Sigmoid colon (tissue), 7 donors: ENCODE measurements around the gene ANO4. TPM values are rescaled to one million over a fixed set of nuclear protein-coding genes. Genes with fewer than 3 reads are reported as not detected.

Experiments
- DNase-seq: peaks from one replicate; pipeline ENCODE4 v3.0.0-alpha.2; 2019
- H3K27ac ChIP-seq, 4 donors: fragments of 200-600 bp; sonication (generic); one replicate each; pipeline ENCODE4 v1.5.1; 2016 to 2019; ENCODE audit warnings: mild to moderate bottlenecking in 1 of 4
- H3K27me3 ChIP-seq, 3 donors: fragments of 200-600 bp; sonication (generic); one replicate each; pipeline ENCODE4 v1.5.1; 2019; ENCODE audit warnings: mild to moderate bottlenecking in 1 of 3
- H3K36me3 ChIP-seq, 4 donors: fragments of 200-600 bp; sonication (generic); one replicate each; pipeline ENCODE4 v1.5.1; 2016 to 2019
- H3K4me1 ChIP-seq, 4 donors: fragments of 200-600 bp; sonication (generic); one replicate each; pipeline ENCODE4 v1.5.1; 2017 to 2019
- H3K4me3 ChIP-seq, 4 donors: fragments of 200-600 bp; sonication (generic); one replicate each; pipeline ENCODE4 v1.5.1; 2017 to 2019; ENCODE audit warnings: mild to moderate bottlenecking in 2 of 4, moderate library complexity in 1 of 4
- H3K9me3 ChIP-seq, 4 donors: fragments of 200-600 bp in 3 of 4; sonication (generic) in 3 of 4; one replicate each; pipeline versions ENCODE4 v1.5.1 to v1.6.1; 2013 to 2019
- CTCF ChIP-seq, 4 experiments: fragments of 450-650 bp in 3 of 4; fragments of 200-600 bp in 1 of 4; IDR thresholded peaks; one replicate each; pipeline ENCODE4 v1.5.1; 2016 to 2019; ENCODE audit warnings: antibody characterized with exemption in 4 of 4, mild to moderate bottlenecking in 3 of 4, moderate library complexity in 2 of 4
- EP300 ChIP-seq, 4 donors: sonication (generic); formaldehyde crosslinking; IDR thresholded peaks; one replicate each; pipeline ENCODE4 v1.6.1; 2017; ENCODE audit warnings: antibody characterized with exemption in 4 of 4
- POLR2A ChIP-seq, 2 donors: fragments of 450-650 bp; IDR thresholded peaks; one replicate each; pipeline ENCODE4 v1.6.1; 2016; ENCODE audit warnings: antibody characterized with exemption in 2 of 2, mild to moderate bottlenecking in 2 of 2, moderate library complexity in 2 of 2
- POLR2AphosphoS5 ChIP-seq, 4 donors: sonication (generic); formaldehyde crosslinking; IDR thresholded peaks; one replicate each; pipeline ENCODE4 v1.6.1; 2017; ENCODE audit warnings: antibody characterized with exemption in 4 of 4
- WGBS, 2 donors: extraction: QIAGEN DNeasy Blood & Tissue Kit; methylation state at CpG; one replicate each; pipeline ENCODE4 v1.1.7; 2013; 5-methylcytosine and 5-hydroxymethylcytosine counted together
- intact Hi-C: fragments of 100-400 bp; cut with DNase I; formaldehyde crosslinking; loops from one replicate; pipeline ENCODE4 v1.15.1; 2023
- polyA plus RNA-seq, 3 donors: library from polyadenylated mRNA; stranded (reverse); fragments of 200-250 nt; gene quantifications; one replicate each; pipeline ENCODE4 v1.2.3, GENCODE V29; 2013
- total RNA-seq, 4 donors: library from RNA; depleted of rRNA; stranded (reverse); fragments of >200 nt; gene quantifications; one replicate each; pipeline ENCODE4 v1.1.0, GENCODE V29; 2016
- donor health status: healthy with polysubstance abuse.
- donor health status: Bipolar disorder and iron deficiency.
- donor health status: healthy.

ANO4 gene
- total and polyA plus RNA-seq, 7 donors: 0.09 to 3.3 (median 0.41) TPM; not detected in 2

- DNase-seq: no peak
- intact Hi-C loops: no loop called here
- Histone ChIP-seq H3K4me1 (no peaks in the 10 kb centered on the region), H3K4me3 (no peak overlapping the region), H3K36me3 (no peaks in the 10 kb centered on the region), H3K9me3 (no peaks in the 10 kb centered on the region), H3K27me3 (no peaks in the 10 kb centered on the region), H3K27ac (no peak overlapping the region)
- no peak for TF ChIP-seq EP300 (IDR thresholded peaks at IDR 0.05)
- no peak for TF ChIP-seq CTCF (IDR thresholded peaks at IDR 0.05)
- no peak for TF ChIP-seq POLR2A (IDR thresholded peaks at IDR 0.05)
- TF ChIP-seq POLR2AphosphoS5 (IDR thresholded peaks at IDR 0.05): no peak
- WGBS, 2 donors: 49 to 58% methylated on average over 3 of the region's 3 CpGs
These were observed 50.5 kb downstream of the ANO4 start for GRCh38 chr12:100845095-100845494.

- Histone ChIP-seq H3K4me3 (no peak overlapping the region), H3K36me3 (no peaks in the 10 kb centered on the region), H3K4me1 (no peaks in the 10 kb centered on the region), H3K9me3 (no peaks in the 10 kb centered on the region), H3K27me3 (no peaks in the 10 kb centered on the region), H3K27ac (no peak overlapping the region)
- intact Hi-C loops: no loop called here
- DNase-seq: no peak
- WGBS, 2 donors: 43 to 48% methylated on average over 3 of the region's 3 CpGs
- TF ChIP-seq POLR2A (IDR thresholded peaks at IDR 0.05) (no peak), EP300 (IDR thresholded peaks at IDR 0.05) (no peak), POLR2AphosphoS5 (IDR thresholded peaks at IDR 0.05) (no peak), CTCF (IDR thresholded peaks at IDR 0.05) (no peak)
These were observed 57.1 kb downstream of the ANO4 start for GRCh38 chr12:100851637-100852036.

GRCh38 chr12:100857418-100857817, 62.8 kb downstream of the ANO4 start:
- 83 to 89% methylated on average over 4 of the region's 4 CpGs for WGBS, 2 donors
- intact Hi-C loops: no loop called here

GRCh38 chr12:100857971-100858370, 63.4 kb downstream of the ANO4 start:
- Histone ChIP-seq H3K36me3 (no peaks in the 10 kb centered on the region), H3K9me3 (no peaks in the 10 kb centered on the region), H3K4me1 (no peaks in the 10 kb centered on the region), H3K27ac (no peak overlapping the region), H3K4me3 (no peak overlapping the region), H3K27me3 (no peaks in the 10 kb centered on the region)
- TF ChIP-seq EP300 (IDR thresholded peaks at IDR 0.05): no peak
- no peak for TF ChIP-seq POLR2AphosphoS5 (IDR thresholded peaks at IDR 0.05)
- TF ChIP-seq CTCF (IDR thresholded peaks at IDR 0.05): no peak
- no peak for TF ChIP-seq POLR2A (IDR thresholded peaks at IDR 0.05)
- DNase-seq: no peak
- 85 to 94% methylated on average over 1 of the region's 1 CpG for WGBS, 2 donors
- intact Hi-C loops: no loop called here

More at GRCh38 chr12:100857418-100857817, 62.8 kb downstream of the ANO4 start:
- Histone ChIP-seq H3K4me1 (no peaks in the 10 kb centered on the region), H3K4me3 (no peak overlapping the region), H3K27ac (no peak overlapping the region), H3K9me3 (no peaks in the 10 kb centered on the region), H3K27me3 (no peaks in the 10 kb centered on the region), H3K36me3 (no peaks in the 10 kb centered on the region)
- DNase-seq: no peak
- TF ChIP-seq POLR2AphosphoS5 (IDR thresholded peaks at IDR 0.05) (no peak), EP300 (IDR thresholded peaks at IDR 0.05) (no peak), POLR2A (IDR thresholded peaks at IDR 0.05) (no peak), CTCF (IDR thresholded peaks at IDR 0.05) (no peak)

- TF ChIP-seq CTCF (IDR thresholded peaks at IDR 0.05): no peak
- no peak for TF ChIP-seq EP300 (IDR thresholded peaks at IDR 0.05)
- no peak for TF ChIP-seq POLR2A (IDR thresholded peaks at IDR 0.05)
- TF ChIP-seq POLR2AphosphoS5 (IDR thresholded peaks at IDR 0.05): no peak
- intact Hi-C loops: no loop called here
- H3K36me3 ChIP-seq: no peaks in the 10 kb centered on the region
- no peak overlapping the region for H3K4me3 ChIP-seq
- H3K4me1 ChIP-seq: no peaks in the 10 kb centered on the region
- H3K27me3 ChIP-seq: no peaks in the 10 kb centered on the region
- no peak overlapping the region for H3K27ac ChIP-seq
- H3K9me3 ChIP-seq: no peaks in the 10 kb centered on the region
- no peak for DNase-seq
- WGBS, 2 donors: 61 to 79% methylated on average over 1 of the region's 1 CpG
These were observed 64.1 kb downstream of the ANO4 start for GRCh38 chr12:100858656-100859055.
